ENCODE data around the gene GFRA4.

GFRA4 gene

DNA sequence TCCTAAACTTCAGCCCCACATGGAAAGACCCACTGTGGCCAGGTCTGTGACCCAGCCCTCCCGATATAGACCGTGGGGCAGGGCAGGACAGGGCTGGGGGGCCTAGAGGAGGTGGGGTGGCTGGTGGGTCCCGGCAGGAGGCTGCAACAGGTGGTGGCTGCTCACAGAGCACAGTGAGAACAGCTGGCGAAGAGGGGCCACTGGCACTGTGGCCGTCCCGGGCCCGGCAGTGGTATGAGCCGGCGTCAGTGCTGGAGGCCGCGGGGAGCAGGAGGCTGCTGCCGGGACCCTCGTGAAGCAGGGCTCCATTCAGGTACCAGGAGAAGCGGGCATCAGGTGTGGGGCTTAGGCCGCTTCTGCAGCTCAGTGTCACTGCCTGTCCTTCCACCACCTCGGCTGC lies 35.8 kb upstream of the GFRA4 start:
- Mint-ChIP-seq H3K4me1 (ENCODE audit: low read depth) (no peaks in the 10 kb centered on the region), H3K27ac (no peak overlapping the region), H3K27me3 (ENCODE audit: low read depth) (no peaks in the 10 kb centered on the region), H3K36me3 (ENCODE audit: low read depth) (no peaks in the 10 kb centered on the region), H3K4me3 (no peak overlapping the region), H3K9me3 (no peaks in the 10 kb centered on the region)

- H3K4me3 Mint-ChIP-seq = no peak overlapping the region
- no peaks in the 10 kb centered on the region for H3K4me1 Mint-ChIP-seq (ENCODE audit: low read depth)
- no peaks in the 10 kb centered on the region for H3K36me3 Mint-ChIP-seq (ENCODE audit: low read depth)
- H3K27me3 Mint-ChIP-seq (ENCODE audit: low read depth) = no peaks in the 10 kb centered on the region
- H3K9me3 Mint-ChIP-seq = no peaks in the 10 kb centered on the region
- no peak overlapping the region for H3K27ac Mint-ChIP-seq
Measured at GRCh38 chr20:3698591-3699001, 35.4 kb upstream of the GFRA4 start.

DNA sequence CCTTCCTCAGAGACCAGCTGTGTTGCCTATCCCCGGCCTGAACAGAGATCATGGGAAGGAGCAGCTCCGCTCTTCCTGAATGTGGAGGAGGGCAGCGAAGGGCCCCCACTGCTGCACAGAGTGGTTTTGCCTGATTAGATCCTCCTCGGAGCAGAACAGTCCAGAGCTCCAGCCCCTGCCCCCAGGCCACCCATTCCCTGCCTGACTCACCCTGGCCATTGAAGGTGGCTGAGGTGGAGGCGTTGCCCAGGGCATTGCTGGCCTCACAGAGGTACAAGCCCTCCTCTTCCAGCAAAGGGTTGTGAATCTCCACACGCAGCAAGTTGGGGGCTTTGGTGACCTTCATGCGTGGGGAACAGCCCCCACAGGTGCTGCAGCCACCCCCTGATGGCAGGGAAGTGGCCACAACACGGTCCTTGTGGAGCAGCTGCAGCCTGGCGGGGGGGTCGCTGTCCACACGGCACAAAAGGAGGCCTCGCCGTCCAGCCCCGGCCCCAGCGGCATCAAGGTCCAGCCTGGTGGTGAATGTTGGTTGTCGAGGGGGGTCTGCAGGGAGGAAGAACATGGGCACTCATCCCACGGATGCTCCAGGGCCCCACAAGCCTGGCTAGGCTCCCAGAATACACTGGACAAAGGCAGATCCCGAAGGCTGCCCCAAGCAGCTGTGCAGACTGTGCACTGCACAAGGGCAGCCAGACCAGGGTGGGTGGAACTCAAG lies 34.5 kb upstream of the GFRA4 start:
- Mint-ChIP-seq H3K9me3 (no peaks in the 10 kb centered on the region), H3K4me1 (ENCODE audit: low read depth) (no peaks in the 10 kb centered on the region), H3K4me3 (no peak overlapping the region), H3K27ac (no peak overlapping the region), H3K36me3 (ENCODE audit: low read depth) (no peaks in the 10 kb centered on the region), H3K27me3 (ENCODE audit: low read depth) (no peaks in the 10 kb centered on the region)

GRCh38 chr20:3696745-3697587 lies 33.8 kb upstream of the GFRA4 start:
- Mint-ChIP-seq H3K9me3 (no peaks in the 10 kb centered on the region), H3K27ac (no peak overlapping the region), H3K4me3 (no peak overlapping the region), H3K36me3 (ENCODE audit: low read depth) (no peaks in the 10 kb centered on the region), H3K4me1 (ENCODE audit: low read depth) (no peaks in the 10 kb centered on the region), H3K27me3 (ENCODE audit: low read depth) (no peaks in the 10 kb centered on the region)

GRCh38 chr20:3696200-3696599 lies 33.0 kb upstream of the GFRA4 start:
- no peak overlapping the region for H3K27ac Mint-ChIP-seq
- no peaks in the 10 kb centered on the region for H3K4me1 Mint-ChIP-seq (ENCODE audit: low read depth)
- H3K36me3 Mint-ChIP-seq (ENCODE audit: low read depth) = no peaks in the 10 kb centered on the region
- no peak overlapping the region for H3K4me3 Mint-ChIP-seq
- H3K27me3 Mint-ChIP-seq (ENCODE audit: low read depth) = no peaks in the 10 kb centered on the region
- H3K9me3 Mint-ChIP-seq = no peaks in the 10 kb centered on the region

DNA sequence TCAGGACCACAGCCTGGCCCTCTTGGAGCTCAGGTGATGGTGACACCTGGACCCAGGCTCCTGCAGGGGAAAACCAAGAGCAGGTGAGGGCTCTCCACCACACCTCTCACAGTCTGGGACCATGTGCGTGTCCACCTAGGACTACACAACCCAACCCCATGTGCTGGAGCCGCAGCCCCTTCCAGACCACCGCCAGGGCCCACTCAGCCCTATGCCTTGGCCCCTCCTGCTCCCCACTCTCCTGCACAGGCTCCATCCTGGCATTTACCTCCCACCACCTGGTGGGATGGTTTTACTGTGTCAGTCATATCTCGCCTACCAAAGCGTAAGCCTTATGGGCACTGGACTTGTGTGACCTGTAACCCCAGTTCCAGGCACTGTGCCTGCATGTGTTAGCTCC lies 31.7 kb upstream of the GFRA4 start:
- Mint-ChIP-seq H3K9me3 (no peaks in the 10 kb centered on the region), H3K36me3 (ENCODE audit: low read depth) (no peaks in the 10 kb centered on the region), H3K4me1 (ENCODE audit: low read depth) (no peaks in the 10 kb centered on the region), H3K27me3 (ENCODE audit: low read depth) (no peaks in the 10 kb centered on the region), H3K27ac (no peak overlapping the region), H3K4me3 (no peak overlapping the region)

GRCh38 chr20:3693376-3693775 lies 30.2 kb upstream of the GFRA4 start:
- Mint-ChIP-seq H3K36me3 (ENCODE audit: low read depth) (no peaks in the 10 kb centered on the region), H3K27ac (no peak overlapping the region), H3K9me3 (no peaks in the 10 kb centered on the region)

DNA sequence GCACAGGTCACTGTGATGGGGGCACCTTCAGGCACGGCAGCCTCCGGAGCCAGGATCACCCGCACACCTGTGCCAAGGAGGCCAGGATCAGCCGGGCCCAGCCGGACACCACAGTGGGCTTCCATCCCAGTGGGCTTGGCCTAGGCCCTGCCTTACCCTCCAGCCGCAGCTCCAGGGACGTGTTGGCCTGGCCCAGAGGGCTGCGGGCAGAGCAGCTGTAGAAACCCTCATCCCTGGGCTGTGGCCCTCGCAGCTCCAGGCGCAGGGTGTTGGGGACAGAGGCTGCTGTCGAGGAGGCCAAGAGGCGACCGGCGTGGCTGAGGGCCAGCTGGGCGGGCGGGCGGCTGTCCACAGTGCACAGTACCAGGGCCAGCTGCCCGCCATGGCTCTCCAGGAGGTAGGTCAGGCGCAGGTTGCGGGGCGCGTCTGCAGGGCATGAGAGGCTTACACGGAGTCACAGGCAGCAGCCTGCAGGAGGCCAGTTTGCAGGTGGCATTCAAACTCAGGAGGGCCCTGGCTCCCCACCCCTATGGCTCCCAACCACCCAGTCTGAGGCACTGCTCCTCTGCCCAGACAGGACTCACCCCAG lies 29.6 kb upstream of the GFRA4 start:
- H3K9me3 Mint-ChIP-seq = no peaks in the 10 kb centered on the region
- no peak overlapping the region for H3K4me3 Mint-ChIP-seq
- H3K36me3 Mint-ChIP-seq (ENCODE audit: low read depth) = no peaks in the 10 kb centered on the region
- H3K27me3 Mint-ChIP-seq (ENCODE audit: low read depth) = no peaks in the 10 kb centered on the region
- H3K4me1 Mint-ChIP-seq (ENCODE audit: low read depth) = no peaks in the 10 kb centered on the region
- H3K27ac Mint-ChIP-seq = no peak overlapping the region

More at GRCh38 chr20:3693376-3693775, 30.2 kb upstream of the GFRA4 start:
- no peaks in the 10 kb centered on the region for H3K27me3 Mint-ChIP-seq (ENCODE audit: low read depth)
- H3K4me3 Mint-ChIP-seq = no peak overlapping the region
- no peaks in the 10 kb centered on the region for H3K4me1 Mint-ChIP-seq (ENCODE audit: low read depth)

DNA sequence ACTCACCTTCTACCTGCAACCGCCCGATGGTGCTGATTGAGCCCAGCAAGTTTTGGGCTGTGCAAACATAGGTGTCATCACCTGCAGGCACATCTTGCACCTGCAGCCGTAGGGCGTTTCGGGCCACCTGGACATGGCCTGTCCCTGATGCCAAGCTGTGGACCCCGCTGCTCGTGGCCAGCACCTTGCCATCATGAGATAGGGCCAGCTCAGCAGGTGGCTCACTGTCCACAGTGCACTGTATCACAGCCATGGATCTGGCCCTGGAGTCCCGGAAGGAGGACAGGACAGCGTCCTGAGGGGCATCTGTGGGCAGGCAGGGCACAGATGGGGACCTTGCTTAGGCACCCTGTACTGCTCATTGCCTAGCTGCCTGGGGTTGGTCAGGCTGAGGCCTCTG lies 28.7 kb upstream of the GFRA4 start:
- Mint-ChIP-seq H3K4me3 (no peak overlapping the region), H3K9me3 (no peaks in the 10 kb centered on the region), H3K27me3 (ENCODE audit: low read depth) (peaks cover 3% of the 10 kb centered on the region), H3K36me3 (ENCODE audit: low read depth) (no peaks in the 10 kb centered on the region), H3K4me1 (ENCODE audit: low read depth) (no peaks in the 10 kb centered on the region), H3K27ac (no peak overlapping the region)

DNA sequence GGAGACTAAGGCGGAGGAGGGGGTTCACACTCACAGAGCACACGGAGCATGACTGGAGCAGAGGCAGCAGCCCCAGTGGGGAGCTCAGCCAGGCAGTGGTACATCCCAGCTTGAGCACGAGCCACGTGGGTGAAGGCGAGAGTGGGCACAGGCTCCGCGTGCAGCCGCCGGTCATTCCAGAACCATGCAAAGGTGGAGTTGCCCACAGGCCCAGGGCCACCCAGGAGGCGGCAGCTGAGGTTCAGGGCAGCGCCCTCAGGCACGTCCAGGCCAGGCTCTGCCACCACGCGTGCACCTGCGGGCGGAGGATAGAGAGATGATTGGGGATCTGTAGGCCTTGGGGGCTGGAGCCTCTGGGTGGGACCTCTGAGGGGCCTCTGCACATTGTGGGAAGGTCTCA lies 28.1 kb upstream of the GFRA4 start:
- Mint-ChIP-seq H3K4me3 (no peak overlapping the region), H3K27ac (no peak overlapping the region), H3K36me3 (ENCODE audit: low read depth) (no peaks in the 10 kb centered on the region)

GRCh38 chr20:3690413-3690812 lies 27.2 kb upstream of the GFRA4 start:
- Mint-ChIP-seq H3K36me3 (ENCODE audit: low read depth) (no peaks in the 10 kb centered on the region), H3K27ac (no peak overlapping the region), H3K27me3 (ENCODE audit: low read depth) (peaks cover 11% of the 10 kb centered on the region), H3K9me3 (no peaks in the 10 kb centered on the region), H3K4me3 (no peak overlapping the region), H3K4me1 (ENCODE audit: low read depth) (no peaks in the 10 kb centered on the region)

More for the DNA sequence above, 28.1 kb upstream of the GFRA4 start:
- no peaks in the 10 kb centered on the region for H3K9me3 Mint-ChIP-seq
- peaks cover 7% of the 10 kb centered on the region for H3K27me3 Mint-ChIP-seq (ENCODE audit: low read depth)
- no peaks in the 10 kb centered on the region for H3K4me1 Mint-ChIP-seq (ENCODE audit: low read depth)

- H3K4me3 Mint-ChIP-seq = no peak overlapping the region
- H3K36me3 Mint-ChIP-seq (ENCODE audit: low read depth) = no peaks in the 10 kb centered on the region
- H3K27ac Mint-ChIP-seq = no peak overlapping the region
- H3K9me3 Mint-ChIP-seq = no peaks in the 10 kb centered on the region
- peaks cover 14% of the 10 kb centered on the region for H3K27me3 Mint-ChIP-seq (ENCODE audit: low read depth)
- H3K4me1 Mint-ChIP-seq (ENCODE audit: low read depth) = no peaks in the 10 kb centered on the region
Measured at GRCh38 chr20:3689978-3690377, 26.8 kb upstream of the GFRA4 start.

- Mint-ChIP-seq H3K4me1 (ENCODE audit: low read depth) (no peaks in the 10 kb centered on the region), H3K36me3 (ENCODE audit: low read depth) (no peaks in the 10 kb centered on the region), H3K27ac (no peak overlapping the region), H3K9me3 (no peaks in the 10 kb centered on the region), H3K27me3 (ENCODE audit: low read depth) (peaks cover 34% of the 10 kb centered on the region), H3K4me3 (no peak overlapping the region)
Measured at GRCh38 chr20:3687655-3688054, 24.5 kb upstream of the GFRA4 start.

DNA sequence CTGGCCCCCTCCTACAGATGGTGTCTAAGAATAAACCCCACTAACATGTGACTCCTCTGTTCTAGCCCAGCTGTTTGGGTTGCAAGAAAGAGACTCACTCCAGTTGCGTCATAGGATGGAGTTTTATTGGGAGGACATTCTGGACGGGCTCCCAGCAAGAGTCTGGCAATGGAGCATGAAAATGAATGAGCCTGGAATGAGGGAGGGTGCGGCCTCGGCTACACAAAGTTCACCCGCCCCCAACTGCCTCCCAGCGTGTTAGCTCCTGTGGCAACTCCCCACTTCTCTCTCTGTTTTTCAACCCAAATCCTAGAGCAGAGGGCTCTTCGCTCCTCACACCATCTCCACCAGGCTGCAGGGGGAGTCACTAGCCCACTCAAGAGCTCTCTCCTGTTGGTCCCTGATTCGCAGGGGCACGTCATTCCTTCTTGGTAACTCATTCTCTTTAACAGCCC lies 23.7 kb upstream of the GFRA4 start:
- H3K27me3 Mint-ChIP-seq (ENCODE audit: low read depth) = peaks cover 38% of the 10 kb centered on the region
- no peak overlapping the region for H3K27ac Mint-ChIP-seq
- H3K36me3 Mint-ChIP-seq (ENCODE audit: low read depth) = no peaks in the 10 kb centered on the region
- no peaks in the 10 kb centered on the region for H3K9me3 Mint-ChIP-seq
- H3K4me3 Mint-ChIP-seq = no peak overlapping the region
- no peaks in the 10 kb centered on the region for H3K4me1 Mint-ChIP-seq (ENCODE audit: low read depth)

- no peaks in the 10 kb centered on the region for H3K9me3 Mint-ChIP-seq
Measured at GRCh38 chr20:3686421-3686820, 23.2 kb upstream of the GFRA4 start.

More at GRCh38 chr20:3686421-3686820, 23.2 kb upstream of the GFRA4 start:
- Mint-ChIP-seq H3K27ac (no peak overlapping the region), H3K36me3 (ENCODE audit: low read depth) (no peaks in the 10 kb centered on the region), H3K27me3 (ENCODE audit: low read depth) (peaks cover 40% of the 10 kb centered on the region), H3K4me1 (ENCODE audit: low read depth) (no peaks in the 10 kb centered on the region), H3K4me3 (no peak overlapping the region)
